Measurements from ENCODE around the gene ACACA.

DNA sequence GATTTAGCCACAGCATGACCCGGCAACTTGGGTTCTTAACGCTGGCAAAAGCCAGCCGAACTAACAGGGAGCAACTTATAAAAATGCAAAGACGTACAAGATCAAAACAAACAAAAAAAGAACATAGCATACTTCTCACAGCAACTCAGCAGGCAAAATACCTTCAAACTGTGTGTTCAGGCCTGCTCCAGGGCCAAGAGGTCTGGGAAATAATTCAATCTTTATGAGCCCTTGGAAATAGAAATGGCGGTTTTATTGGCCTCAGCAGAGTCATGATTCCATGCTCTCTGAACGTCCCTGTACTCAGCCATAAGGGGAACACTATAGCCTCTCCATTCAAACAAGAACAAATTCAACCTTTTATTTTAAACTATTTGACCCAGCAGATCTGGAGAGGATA lies 132.2 kb downstream of the ACACA start:
- TF ChIP-seq POLR2A (IDR thresholded peaks at IDR 0.05; ENCODE audit: low read depth, low read length) (no peak), TAF1 (IDR thresholded peaks at IDR 0.05; ENCODE audit: low read depth, low read length) (no peak), POLR2AphosphoS5 (IDR thresholded peaks at IDR 0.05; ENCODE audit: low read depth, low read length) (no peak), POU2F2 (IDR thresholded peaks at IDR 0.05; ENCODE audit: low read depth, low read length) (no peak)

Measured in GM12891 (cell line).